ENCODE measurements around the gene PCNX2. TPM values are rescaled to one million over a fixed set of nuclear protein-coding genes. Genes with fewer than 3 reads are reported as not detected.

The PCNX2 gene
- total RNA-seq, 1 donor from 2014 or later = 29.5 TPM

DNA sequence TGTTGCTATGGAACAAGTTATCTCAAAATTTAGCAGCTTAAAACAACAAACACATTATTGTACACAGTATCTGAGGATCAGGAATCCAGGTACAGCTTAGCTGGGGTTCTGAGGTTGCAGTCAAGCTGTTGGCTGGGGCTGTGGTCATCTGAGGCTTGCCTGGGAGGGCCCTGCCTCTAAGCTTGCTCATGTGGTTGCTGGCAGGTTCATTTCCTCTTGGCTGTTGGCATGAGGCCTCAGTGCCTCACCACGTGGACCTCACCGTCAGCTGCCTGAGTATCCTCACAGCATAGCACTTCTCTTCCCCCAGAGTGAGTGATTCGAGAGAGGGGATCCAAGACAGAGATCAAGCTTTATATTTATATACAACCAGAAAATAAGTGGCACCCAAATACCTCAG is 326.6 kb downstream of the PCNX2 start:
- H3K4me3 ChIP-seq (ENCODE audit: low read depth, low read length) = no peak overlapping the region
- peaks cover 2% of the 10 kb centered on the region for H3K36me3 ChIP-seq (ENCODE audit: control insufficient read depth, insufficient read depth, low read length)
- TF ChIP-seq, protein P1, sequence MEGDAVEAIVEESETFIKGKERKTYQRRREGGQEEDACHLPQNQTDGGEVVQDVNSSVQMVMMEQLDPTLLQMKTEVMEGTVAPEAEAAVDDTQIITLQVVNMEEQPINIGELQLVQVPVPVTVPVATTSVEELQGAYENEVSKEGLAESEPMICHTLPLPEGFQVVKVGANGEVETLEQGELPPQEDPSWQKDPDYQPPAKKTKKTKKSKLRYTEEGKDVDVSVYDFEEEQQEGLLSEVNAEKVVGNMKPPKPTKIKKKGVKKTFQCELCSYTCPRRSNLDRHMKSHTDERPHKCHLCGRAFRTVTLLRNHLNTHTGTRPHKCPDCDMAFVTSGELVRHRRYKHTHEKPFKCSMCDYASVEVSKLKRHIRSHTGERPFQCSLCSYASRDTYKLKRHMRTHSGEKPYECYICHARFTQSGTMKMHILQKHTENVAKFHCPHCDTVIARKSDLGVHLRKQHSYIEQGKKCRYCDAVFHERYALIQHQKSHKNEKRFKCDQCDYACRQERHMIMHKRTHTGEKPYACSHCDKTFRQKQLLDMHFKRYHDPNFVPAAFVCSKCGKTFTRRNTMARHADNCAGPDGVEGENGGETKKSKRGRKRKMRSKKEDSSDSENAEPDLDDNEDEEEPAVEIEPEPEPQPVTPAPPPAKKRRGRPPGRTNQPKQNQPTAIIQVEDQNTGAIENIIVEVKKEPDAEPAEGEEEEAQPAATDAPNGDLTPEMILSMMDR (IDR thresholded peaks at IDR 0.05; ENCODE audit: insufficient read depth, low read length, poor library complexity, severe bottlenecking) = no peak
- H3K27me3 ChIP-seq (ENCODE audit: control insufficient read depth, insufficient read depth, low read length) = no peaks in the 10 kb centered on the region
- DNase-seq (ENCODE audit: low read depth) = no peak

DNA sequence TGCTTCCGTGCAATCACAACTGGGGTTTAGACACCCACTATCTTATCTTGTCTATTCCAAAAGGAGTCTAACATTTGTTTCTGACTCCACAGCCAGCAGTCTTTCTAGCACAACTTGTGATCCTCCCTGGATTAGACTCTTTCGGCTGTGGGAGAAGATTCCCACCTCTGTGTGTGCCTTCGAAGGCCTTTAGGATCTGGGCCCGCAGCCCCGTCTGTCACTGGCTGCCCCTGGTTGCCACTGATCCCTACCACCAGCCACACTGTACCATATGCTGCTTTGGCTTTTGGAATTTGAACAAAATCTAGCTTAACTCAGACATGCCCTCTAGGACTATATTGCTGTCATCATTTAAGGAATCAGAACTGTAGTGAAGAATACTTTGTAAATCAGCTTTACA is 327.1 kb downstream of the PCNX2 start:
- peaks cover 2% of the 10 kb centered on the region for H3K36me3 ChIP-seq (ENCODE audit: control insufficient read depth, insufficient read depth, low read length)
- TF ChIP-seq, protein P1 (IDR thresholded peaks at IDR 0.05; ENCODE audit: insufficient read depth, low read length, poor library complexity, severe bottlenecking) = no peak
- no peak for DNase-seq (ENCODE audit: low read depth)
- H3K4me3 ChIP-seq (ENCODE audit: low read depth, low read length) = no peak overlapping the region
- no peaks in the 10 kb centered on the region for H3K27me3 ChIP-seq (ENCODE audit: control insufficient read depth, insufficient read depth, low read length)

GRCh38 chr1:232966663-232967062 is 328.9 kb downstream of the PCNX2 start:
- Histone ChIP-seq H3K36me3 (ENCODE audit: control insufficient read depth, insufficient read depth, low read length) (peaks cover 2% of the 10 kb centered on the region), H3K4me3 (ENCODE audit: low read depth, low read length) (no peak overlapping the region), H3K27me3 (ENCODE audit: control insufficient read depth, insufficient read depth, low read length) (no peaks in the 10 kb centered on the region)
- no peak for DNase-seq (ENCODE audit: low read depth)
- TF ChIP-seq, protein P1 (IDR thresholded peaks at IDR 0.05; ENCODE audit: insufficient read depth, low read length, poor library complexity, severe bottlenecking) = no peak

DNA sequence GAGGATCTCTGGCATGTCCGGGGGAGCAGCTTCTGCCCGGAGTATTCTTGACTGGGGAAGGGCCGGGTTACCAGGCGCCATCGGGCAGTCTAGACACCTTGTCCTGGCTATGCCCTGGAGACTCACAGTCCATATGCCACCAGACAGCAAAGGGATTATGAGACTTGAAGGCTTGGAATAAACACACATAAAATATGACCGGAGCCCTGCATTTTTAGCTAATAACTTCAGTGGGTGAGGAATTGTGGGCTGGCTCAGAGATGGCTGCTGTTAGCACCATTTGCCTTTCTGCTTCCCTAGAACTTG is 329.7 kb downstream of the PCNX2 start:
- no peak overlapping the region for H3K4me3 ChIP-seq (ENCODE audit: low read depth, low read length)
- H3K27me3 ChIP-seq (ENCODE audit: control insufficient read depth, insufficient read depth, low read length) = no peaks in the 10 kb centered on the region
- H3K36me3 ChIP-seq (ENCODE audit: control insufficient read depth, insufficient read depth, low read length) = peaks cover 2% of the 10 kb centered on the region
- TF ChIP-seq, protein P1 (IDR thresholded peaks at IDR 0.05; ENCODE audit: insufficient read depth, low read length, poor library complexity, severe bottlenecking) = no peak
- no peak for DNase-seq (ENCODE audit: low read depth)

DNA sequence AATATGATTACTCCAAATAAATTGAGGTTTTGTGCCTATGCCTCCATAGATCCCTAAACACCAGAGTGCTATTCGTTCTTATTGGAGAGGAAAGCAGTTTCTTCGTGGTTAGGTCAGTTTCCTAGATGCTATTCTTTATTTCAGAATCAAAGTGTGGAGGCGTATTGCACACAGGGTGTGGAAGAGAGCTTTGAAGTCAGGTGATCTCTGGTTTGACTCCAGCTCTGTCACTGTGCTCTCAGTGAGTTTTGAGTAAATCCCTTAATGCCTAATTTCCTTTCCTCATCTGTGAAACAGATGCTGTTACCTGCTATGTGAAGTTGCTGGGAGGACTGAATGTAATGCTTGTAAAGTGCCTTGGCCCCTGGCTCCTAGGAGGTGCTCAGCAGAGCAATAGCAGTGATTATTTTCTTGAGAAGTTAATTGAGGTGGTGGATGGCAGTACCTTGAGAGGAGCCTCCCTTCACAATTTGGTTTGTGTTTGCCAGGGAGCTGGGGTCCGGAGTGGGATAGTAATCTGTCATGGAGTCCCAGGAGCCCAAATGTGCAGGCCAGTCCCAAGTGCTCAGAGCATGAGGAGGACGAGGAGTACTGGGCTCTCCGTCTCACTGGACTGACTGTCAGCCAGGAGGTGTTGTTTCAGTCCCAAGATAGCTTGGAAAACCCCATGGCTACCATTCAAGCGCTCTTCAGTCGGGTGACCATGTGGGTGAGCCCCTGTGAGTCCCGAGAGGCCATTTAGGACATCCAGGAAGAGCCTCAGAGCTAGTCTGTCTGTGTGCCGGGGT is 330.2 kb downstream of the PCNX2 start:
- TF ChIP-seq, protein P1 (IDR thresholded peaks at IDR 0.05; ENCODE audit: insufficient read depth, low read length, poor library complexity, severe bottlenecking) = no peak
- Histone ChIP-seq H3K36me3 (ENCODE audit: control insufficient read depth, insufficient read depth, low read length) (no peaks in the 10 kb centered on the region), H3K27me3 (ENCODE audit: control insufficient read depth, insufficient read depth, low read length) (no peaks in the 10 kb centered on the region), H3K4me3 (ENCODE audit: low read depth, low read length) (no peak overlapping the region)
- DNase-seq (ENCODE audit: low read depth) = no peak

DNA sequence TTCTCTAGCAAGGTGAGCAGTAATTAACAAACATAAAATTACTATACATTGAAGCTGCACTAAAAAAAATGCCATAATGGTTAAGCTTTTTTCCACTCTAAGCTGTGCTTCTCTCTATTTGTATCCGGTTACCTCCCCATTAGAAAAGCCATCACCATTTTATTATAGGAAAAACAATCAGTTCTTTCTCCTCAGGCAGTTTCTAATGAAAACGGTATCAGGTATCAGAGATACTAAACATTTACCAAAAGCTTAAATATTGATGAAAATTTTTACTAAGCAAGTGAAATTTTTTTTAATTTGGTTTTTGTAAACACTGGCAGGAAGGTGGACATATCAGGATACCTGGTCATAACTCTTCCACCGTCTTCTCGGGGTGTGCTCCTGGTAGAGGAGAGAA is 330.9 kb downstream of the PCNX2 start:
- Histone ChIP-seq H3K4me3 (ENCODE audit: low read depth, low read length) (no peak overlapping the region), H3K36me3 (ENCODE audit: control insufficient read depth, insufficient read depth, low read length) (no peaks in the 10 kb centered on the region), H3K27me3 (ENCODE audit: control insufficient read depth, insufficient read depth, low read length) (no peaks in the 10 kb centered on the region)
- DNase-seq (ENCODE audit: low read depth) = no peak
- TF ChIP-seq, protein P1 (IDR thresholded peaks at IDR 0.05; ENCODE audit: insufficient read depth, low read length, poor library complexity, severe bottlenecking) = no peak
